ENCODE measurements around the gene RFX4.
"Not testable (repeated sequence)": the region's sequence is repeated elsewhere in the genome, so short reads cannot be mapped to it uniquely, and the experiment has no call there.

RFX4 gene

DNA sequence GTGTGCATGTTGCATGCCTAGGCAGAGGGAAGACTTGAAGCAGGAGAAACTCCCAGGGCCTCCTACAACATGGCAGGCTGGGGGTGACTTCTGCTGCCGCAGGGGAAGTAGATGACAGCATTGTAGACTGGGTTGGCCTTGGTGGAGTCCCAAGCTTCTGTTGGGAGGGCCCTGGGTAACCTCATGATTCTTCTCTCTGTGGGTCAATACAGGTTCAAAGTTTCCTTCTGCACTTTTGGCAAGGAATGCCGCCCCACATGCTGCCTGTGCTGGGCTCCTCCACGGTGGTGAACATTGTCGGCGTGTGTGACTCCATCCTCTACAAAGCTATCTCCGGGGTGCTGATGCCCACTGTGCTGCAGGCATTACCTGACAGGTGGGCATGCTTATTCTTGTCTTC, 113.3 kb downstream of the RFX4 start:
- no peak for DNase-seq

DNA sequence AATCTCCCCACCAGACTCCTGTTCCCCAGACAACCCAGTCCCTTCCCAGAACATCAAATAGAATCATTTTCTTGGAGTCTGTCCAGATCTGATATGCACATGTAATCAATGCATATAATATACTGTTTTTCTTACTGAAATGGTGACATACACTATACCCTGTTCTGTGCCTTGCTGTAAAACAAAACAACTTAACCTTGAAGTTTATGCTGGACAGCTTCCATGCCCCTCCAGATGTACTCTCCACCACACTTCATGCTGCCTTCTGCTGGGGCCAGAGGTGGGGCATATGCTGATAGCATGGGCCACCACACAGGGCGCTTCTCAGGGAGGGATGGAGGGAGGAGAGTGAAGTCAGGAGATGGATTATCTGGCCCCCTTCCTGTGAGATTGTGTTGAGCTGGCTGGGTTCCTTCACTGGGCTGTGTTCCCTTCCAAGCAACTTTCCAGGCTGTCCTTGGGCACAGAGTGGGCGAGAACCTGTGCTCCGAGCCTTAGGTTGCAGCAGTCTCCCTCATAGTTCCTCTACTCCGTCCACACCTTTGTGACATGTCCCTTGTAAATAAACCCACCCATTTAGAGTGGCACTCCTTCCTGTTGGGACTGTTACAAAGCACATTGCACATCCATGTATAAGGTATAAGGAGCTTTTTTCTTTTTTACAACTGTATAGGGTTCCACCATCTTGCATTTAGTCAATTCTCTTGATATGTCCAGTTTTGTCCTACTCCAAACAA, 114.0 kb downstream of the RFX4 start:
- DNase-seq, result no peak

DNA sequence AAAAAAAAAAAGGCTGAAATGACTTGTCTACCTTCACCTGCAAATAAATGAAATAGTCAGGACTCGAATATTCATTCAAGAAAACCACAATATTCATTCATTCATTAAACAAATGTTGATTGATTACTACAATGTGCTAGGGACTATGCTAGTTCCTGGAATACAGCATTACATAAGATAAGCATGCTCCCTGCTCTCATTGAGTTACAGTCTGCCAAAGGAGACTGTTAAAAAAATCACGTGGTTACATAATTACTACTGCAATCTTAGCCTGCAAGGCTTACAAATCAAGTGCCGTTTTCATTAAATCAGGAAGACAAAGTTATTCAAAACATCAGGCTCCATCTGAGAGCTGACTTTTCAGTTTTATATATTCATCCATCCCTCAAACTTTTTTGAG, 121.3 kb downstream of the RFX4 start:
- no peak for DNase-seq

DNA sequence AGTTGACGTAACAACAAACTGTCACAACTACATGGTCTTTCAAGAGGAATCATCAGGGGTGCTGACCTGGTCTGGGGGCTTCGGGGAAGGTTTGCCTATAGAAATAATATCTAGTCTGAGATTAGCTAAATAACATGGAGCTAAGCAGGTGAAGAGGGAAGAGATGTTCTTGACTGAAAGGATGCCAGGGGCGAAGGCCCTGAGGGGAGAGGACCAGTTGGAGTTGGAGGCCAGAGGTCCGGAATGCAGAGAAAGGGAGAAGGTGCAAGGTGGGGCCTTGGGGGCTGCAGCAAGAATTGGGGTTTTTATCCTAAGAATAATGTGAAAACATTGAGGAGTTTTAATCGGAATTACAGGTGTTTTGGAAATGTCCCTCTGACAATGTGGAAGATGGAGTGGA, 123.2 kb downstream of the RFX4 start:
- no peak for DNase-seq

DNA sequence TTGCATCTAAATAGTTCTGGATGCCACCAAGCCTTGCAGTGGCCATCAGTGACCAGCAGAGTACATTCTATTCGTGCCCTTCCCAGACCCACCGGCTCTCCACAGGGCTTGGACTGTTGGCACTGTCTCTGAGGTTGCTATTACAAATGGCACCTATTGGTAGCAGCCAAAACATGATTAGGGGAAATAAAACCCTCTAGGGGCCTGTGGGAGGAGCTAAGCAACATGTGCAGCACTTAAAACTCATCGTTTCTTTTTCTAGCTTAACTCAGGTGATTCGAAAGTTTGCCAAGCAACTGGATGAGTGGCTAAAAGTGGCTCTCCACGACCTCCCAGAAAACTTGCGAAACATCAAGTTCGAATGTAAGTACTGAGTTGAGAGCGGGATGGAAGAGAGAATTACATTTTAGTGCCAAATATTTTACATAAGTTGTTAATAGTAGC, 126.3 kb downstream of the RFX4 start:
- no peak for DNase-seq

DNA sequence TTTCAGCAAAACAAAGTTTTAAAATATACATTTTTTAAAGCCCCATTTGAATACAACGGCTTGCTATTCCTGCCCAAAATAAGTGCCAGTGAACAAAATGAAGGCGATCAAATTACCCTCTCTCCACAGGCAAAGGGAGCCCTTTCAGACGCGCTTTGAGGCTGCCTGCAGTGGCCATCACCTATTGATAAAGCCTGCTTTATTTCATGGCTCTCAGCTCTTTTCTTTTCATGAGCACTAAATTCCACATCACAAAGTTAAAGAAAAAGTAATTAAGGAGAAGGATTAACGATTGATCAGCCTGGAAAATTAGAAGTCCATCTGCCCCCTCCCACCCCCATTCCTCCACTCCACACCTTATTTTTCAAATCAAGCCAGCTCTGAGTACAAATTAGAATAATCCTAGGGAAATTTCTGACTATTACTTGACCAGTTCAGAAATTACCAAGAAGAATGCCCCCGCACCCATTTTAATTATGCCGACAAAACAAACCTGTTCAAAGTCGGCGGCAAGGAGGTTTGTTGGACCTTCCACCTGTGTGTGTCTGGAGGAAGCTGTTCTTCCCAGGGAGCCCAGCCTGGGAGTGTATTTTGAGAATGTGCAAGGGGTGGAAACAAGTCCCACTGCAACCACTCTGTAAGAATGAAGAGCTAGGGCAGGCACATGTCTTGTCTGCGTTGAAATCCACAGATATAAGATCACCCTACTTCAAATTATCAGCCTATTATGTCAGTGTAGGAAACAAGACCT, 127.5 kb downstream of the RFX4 start:
- DNase-seq, result no peak

DNA sequence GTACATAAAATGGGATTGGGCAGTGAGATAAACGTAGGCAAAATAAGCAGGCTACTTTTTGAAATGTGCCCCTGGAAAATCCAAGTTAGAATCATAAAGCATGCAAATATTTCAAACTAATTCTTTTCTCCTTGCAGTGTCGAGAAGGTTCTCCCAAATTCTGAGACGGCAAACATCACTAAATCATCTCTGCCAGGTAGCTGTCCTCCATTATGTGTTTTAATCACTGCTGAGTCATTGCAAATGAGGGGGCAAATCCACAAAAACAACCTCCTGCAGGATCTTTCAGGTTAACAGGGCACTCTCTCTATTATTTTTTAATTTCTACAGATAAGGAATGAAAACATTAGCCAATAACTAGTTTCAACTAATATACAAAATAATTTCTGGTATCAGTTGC, 128.5 kb downstream of the RFX4 start:
- DNase-seq, result no peak

DNA sequence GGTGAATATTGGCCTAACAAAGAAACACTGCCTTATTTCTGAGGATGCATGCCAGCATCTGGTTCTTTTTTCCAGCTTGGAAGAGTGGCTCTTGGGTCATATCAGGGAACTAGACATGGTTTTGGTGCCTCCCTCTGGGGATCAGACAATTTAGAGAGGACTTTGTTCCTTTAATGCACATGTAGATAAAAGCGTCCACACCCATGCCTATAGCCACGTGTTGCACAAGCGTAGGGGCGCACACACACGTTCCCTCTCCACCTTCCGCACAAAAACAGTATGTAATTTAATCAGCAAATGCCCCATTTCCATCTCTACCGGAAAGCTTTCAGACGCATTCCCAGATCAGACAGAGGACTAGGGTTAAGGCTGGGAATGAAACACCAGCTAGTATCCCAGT, 130.0 kb downstream of the RFX4 start:
- DNase-seq, result no peak

DNA sequence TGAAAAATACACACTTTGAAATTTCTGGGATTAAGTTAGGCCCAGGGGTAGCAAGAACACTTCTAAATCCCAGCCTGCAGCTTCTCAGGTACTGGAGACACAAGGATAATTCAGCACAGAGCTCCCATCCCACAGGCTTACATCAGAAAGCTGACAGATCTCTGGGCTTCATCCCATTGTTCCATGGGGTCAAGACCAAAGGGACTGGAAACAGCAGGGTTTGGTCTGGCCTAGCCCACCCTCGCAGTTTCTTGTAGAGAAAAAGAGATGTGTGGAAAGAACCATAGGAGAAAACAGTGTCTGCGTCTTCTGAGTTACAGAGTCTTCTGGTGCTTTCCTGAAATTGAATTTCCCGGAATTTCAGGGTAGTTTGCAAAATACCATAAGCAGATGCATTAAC, 132.1 kb downstream of the RFX4 start:
- no peak for DNase-seq

DNA sequence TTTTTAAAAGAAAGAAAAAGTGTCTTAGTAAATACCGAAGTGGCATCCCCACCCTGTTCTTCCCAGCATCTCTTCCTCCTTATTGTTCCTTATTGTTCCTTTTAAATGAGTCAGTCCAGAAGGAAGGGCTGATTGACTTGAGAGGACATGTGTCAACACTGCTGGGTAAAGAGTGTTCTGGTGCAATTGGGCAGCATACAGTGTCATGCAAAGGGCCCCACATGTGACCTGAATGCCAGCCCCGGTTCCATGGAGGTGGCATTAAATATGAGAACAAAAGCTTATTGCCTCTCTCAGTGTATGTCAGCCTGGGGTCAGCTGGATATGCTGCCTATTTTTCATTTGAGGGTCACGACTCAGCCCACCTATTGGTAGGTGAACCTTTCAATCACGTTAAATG, 132.8 kb downstream of the RFX4 start:
- no peak for DNase-seq

DNA sequence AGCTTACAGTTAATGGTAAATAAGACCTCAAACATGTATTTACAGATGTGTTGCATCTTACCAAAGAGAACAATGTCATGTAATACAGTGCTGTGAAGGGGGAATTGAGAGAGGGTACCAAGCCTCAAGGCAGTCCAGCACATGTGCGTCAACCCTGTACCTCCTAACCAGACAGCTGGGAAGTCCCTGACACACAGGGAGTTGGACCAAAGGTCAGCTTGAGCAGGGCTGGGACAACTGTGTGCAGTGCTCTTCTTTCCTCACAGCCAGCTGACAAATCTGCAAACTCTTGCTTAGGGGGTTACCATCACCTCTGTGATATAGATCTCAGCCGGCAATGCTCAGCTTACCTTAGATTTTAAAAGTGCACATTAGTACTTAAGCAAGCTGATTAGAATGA, 134.9 kb downstream of the RFX4 start:
- DNase-seq, result no peak

DNA sequence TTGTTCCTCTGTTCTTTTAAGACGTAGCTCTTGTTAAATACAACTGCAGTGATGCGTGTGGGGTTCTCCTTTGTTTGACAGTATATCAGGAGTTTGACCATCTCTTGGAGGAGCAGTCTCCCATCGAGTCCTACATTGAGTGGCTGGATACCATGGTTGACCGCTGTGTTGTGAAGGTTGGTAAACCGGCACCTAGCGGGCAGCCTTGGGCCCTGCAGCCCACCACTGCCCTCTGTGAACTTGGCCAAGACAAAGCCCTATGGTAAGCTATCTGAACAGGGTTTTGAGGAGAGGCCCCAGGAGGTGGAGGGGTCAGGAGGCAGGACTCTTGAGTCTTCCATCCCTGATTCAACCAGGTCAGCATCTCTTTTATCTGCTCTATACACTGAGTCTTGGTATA, 137.1 kb downstream of the RFX4 start:
- DNase-seq, result no peak

DNA sequence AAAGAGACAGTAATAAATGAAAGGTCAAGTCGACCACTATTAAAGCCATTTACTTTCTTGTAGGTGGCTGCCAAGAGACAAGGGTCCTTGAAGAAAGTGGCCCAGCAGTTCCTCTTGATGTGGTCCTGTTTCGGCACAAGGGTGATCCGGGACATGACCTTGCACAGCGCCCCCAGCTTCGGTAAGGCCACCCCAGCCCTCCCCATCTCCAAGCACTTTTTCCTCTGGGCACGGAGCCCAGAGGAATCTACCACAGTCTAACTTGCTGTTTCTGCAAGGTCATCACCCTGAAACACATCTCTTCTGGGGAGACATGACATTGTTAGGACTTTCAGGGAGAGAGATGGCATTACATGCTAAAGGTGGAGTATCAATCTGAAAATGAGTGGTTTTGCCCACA, 137.9 kb downstream of the RFX4 start:
- DNase-seq, result no peak

DNA sequence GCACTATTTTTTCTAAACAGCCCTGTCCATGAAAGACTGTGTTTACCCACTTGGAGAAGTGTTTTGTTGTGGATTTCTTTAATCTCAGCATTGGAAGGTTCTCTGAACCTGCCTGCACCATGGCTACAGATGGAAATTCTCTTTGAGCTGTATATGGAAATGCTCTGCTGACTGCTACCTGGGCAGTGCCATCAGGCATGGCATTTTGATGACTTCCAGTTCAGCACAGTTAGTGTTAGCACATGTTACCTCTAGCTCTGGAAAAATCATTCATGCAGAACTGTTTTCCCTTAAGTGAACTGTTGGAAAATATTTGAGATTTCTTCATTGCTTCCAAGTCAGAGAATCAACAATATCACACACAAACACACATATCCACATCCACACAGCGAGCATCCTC, 139.1 kb downstream of the RFX4 start:
- DNase-seq, result no peak

DNA sequence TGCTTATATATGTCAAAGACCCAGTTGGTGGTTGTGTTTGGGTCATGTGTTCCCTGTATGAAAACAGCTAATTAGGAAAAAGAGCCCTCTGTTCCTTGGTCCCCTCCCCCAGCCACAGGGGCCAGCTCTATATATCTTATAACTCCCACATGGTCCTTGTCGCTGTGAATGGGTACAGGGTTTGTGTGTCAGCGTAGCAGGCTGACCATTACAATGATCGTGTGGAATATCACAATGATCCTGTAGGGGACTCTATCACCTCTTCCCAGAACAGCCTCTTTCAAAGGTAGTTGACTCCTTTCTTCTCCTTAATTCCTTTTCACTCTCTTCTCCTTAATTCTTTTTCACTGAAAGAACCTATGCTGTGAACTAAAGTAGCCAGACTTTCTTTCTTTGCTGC, 140.0 kb downstream of the RFX4 start:
- DNase-seq, result no peak

DNA sequence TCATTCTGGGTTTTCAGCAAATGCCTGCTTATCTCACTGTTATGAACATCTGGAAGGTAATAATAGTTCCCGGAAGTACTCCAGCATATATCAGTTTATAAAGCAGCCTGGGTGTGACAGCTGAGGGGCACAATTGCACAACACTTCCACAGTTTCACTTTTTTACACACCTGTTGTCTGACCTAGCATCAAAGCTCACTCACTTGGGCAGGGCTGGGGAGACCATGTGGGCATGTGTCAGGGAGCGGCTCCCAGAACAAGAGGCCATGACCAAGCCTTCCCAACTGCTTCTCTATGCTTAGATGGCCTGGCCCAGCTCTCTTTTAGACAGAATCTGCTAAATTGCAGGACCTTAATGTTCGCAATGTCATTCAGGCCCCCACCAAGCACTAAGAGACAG, 140.6 kb downstream of the RFX4 start:
- DNase-seq, result no peak

DNA sequence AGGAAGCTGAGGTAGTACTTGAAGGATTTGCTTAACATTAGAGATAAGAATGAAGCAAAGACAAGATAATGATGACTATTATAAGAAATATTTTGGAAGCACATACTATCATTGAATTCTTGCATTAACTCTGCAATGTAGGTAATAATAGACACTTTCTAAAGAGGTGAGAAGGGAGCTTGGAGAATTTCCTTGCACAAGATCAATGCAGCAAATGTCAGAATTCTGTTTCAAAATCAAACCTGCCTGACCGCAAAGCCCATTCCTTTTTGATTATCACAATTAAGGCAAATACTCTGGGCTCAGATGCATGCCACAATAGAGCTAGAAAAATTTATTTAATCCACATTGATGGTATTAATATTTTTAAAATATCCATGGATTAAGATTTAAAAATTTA, 141.3 kb downstream of the RFX4 start:
- no peak for DNase-seq

DNA sequence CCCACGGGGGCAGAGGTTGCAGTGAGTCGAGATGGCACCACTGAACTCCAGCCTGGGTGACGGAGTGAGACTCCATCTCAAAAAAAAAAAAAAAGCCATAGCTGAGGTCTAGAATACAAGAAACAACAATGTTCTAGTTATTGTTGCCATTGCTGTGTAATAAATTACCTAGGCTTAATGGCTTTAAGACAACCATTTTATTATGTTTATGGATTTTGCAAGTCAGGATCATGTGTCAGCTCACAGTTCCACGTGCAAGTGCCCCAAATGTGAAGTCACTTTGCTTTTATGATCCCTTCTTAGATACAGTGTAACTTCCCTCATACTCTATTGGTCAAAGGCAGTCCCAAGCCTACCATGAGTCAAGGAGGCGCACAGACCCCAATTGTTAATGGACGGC, 142.1 kb downstream of the RFX4 start:
- DNase-seq, result no peak

DNA sequence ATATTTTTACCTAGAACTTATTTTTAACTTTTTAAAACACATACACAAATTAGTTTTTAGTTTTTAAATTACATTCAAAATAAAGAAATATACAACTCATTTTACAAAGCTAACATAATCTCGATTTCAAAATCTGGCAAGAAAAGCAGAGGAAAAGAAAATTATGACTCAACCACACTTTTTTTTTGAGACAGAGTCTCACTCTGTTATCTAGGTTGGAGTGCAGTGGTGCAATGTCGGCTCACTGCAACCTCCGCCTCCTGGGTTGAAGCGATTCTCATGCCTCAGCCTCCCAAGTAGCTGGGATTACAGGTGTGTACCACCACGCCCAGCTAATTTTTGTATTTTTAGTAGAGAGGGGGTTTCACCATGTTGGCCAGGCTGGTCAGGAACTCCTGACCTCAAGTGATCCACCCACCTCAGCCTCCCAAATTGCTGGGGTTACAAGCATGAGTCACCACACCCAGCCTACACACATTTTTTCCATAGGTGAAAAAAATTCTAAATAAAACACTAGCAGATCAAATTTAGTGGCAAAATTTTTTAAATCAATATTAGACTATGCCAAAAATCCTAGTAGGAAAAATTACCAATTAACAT, 143.9 kb downstream of the RFX4 start:
- DNase-seq, result not testable (repeated sequence)

DNA sequence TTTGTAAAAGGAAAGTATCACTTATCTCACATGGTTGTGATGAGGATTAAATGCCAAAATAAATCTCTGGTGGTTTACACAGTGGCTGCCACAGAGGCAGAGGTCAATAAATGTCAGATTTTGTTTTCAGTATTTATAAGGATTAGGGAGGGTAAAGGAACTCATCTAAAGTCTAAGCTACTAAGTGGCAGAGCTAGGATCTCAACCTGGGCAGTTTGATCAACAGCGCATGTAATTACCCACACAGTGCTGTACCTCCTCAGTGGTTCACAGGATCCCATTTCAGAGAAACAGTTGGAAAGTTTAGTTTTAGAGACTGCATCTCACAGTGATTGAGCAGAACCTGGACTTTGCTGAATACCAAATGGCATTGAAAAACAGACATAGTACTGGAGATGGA, 146.8 kb downstream of the RFX4 start:
- DNase-seq, result no peak

DNA sequence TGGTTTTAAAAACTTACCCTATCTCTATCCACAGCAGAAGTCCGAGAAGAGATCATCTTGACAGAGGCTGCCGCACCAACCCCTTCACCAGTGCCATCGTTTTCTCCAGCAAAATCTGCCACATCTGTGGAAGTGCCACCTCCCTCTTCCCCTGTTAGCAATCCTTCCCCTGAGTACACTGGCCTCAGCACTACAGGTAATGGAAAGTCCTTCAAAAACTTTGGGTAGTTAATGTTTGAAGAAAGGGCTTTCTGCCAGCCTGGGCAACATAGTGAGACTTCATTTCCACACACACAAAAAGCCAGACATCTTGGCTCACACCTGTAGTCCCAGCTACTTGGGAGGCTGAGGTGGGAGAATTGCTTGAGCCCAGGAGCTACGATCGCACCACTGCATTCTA, 150.1 kb downstream of the RFX4 start:
- no peak for DNase-seq

DNA sequence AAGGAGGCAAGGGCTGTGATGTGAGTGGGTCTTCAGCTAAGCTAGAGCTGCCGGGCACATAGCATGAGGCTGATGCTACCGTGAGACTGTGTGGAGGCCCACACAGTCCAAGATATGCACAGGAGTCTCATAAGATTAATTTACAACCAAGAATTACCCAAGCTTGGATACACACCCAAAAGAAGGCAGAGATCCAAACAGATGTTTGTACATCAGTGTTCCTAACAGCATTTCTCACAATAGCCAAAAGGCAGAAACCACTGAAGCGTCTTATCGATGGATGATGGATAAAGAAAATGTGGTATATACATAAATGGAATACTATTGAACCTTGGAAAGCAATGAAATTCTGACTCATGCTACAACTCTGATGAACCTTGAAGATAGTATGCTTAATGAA, 150.9 kb downstream of the RFX4 start:
- no peak for DNase-seq

DNA sequence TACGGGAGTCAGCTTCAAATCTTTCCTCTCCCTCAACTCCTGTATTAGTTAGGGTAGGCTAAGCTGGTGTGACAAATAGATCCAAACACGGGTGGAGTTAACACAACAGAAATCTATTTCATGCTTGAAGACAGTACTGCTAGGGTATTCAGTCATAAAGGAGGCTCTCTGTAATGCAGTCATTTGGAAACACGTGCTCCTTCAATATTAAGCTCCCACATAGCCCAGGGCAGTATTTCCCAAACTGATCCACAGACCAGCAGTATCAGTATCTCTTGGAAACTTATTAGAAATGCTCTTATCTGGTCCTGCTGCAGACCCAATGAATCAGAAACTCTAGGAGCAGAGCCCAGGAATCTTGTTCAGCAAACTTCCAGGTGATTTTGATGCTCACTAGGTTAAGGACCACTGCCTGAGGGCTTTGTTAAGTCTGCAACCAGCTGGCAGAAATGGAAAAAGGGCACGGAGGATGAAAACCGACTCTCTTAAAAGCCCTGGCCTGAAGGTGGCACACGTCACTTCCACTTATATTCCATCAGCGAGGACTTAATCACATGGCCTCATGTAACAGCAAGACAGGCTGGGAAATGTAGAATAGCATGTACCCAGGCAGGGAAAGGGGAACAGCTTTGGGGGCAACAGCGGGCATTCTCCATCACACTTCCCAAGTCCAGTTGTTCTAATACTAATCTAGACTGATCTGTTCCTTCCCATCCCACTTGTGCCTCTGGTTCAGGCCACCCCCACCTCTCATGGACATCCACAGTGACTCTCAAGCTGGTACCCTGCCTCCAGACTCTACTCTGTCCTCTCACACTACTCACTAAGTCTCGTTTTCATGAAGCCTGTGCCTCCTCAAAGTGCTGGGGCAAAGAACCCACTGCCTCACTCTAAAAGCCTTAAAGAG, 153.5 kb downstream of the RFX4 start:
- DNase-seq, result no peak
